Thymus (tissue), 11 donors: ENCODE results near the gene NOXO1. TPM values are rescaled to one million over a fixed set of nuclear protein-coding genes. Genes with fewer than 3 reads are reported as not detected.

Experiments
- DNase-seq, 9 donors: peaks; one replicate each; pipeline ENCODE4 v3.0.0-alpha.2; 2013; ENCODE audit warnings: low spot score in 9 of 9, low read depth in 6 of 9, missing footprints in 1 of 9
- H3K27ac ChIP-seq, 2 donors: one replicate each; pipeline ENCODE4 v1.5.1; 2013; ENCODE audit warnings: control low read depth in 1 of 2, low read depth in 1 of 2, low read length in 1 of 2, mild to moderate bottlenecking in 1 of 2, moderate library complexity in 1 of 2
- H3K27me3 ChIP-seq, 2 donors: one replicate each; pipeline ENCODE4 v1.5.1; 2013; ENCODE audit warnings: low read length in 1 of 2; ENCODE audit not compliant: control insufficient read depth in 2 of 2, insufficient read depth in 1 of 2
- H3K36me3 ChIP-seq, 2 donors: one replicate each; pipeline ENCODE4 v1.5.1; 2013; ENCODE audit warnings: low read length in 1 of 2, mild to moderate bottlenecking in 1 of 2, moderate library complexity in 1 of 2; ENCODE audit not compliant: control insufficient read depth in 2 of 2, insufficient read depth in 2 of 2
- H3K4me1 ChIP-seq, 2 donors: one replicate each; pipeline ENCODE4 v1.5.1; 2013; ENCODE audit warnings: low read length in 2 of 2; ENCODE audit not compliant: control insufficient read depth in 2 of 2, insufficient read depth in 2 of 2
- H3K4me3 ChIP-seq, 2 donors: one replicate each; pipeline ENCODE4 v1.5.1; 2013; ENCODE audit warnings: low read length in 2 of 2, control low read depth in 1 of 2, mild to moderate bottlenecking in 1 of 2
- H3K9me3 ChIP-seq, 2 donors: one replicate each; pipeline ENCODE4 v1.5.1; 2013; ENCODE audit warnings: low read length in 1 of 2, mild to moderate bottlenecking in 1 of 2; ENCODE audit not compliant: control insufficient read depth in 2 of 2, insufficient read depth in 1 of 2
- WGBS: extraction: QIAGEN DNeasy Blood & Tissue Kit; methylation state at CpG from one replicate; pipeline ENCODE4 v1.1.7; 2013; 5-methylcytosine and 5-hydroxymethylcytosine counted together
- polyA plus RNA-seq: library from polyadenylated mRNA; stranded (reverse); fragments of 200-250 nt; gene quantifications from one replicate; pipeline ENCODE4 v1.2.3, GENCODE V29; 2013
- total RNA-seq: library from RNA; stranded (reverse); fragments of 120-200 nt; gene quantifications from one replicate; pipeline ENCODE4 v1.2.4, GENCODE V29; 2013
- donor health status: healthy.

The NOXO1 gene
- total and polyA plus RNA-seq, 2 donors = 2.2 to 5.7 TPM

DNA sequence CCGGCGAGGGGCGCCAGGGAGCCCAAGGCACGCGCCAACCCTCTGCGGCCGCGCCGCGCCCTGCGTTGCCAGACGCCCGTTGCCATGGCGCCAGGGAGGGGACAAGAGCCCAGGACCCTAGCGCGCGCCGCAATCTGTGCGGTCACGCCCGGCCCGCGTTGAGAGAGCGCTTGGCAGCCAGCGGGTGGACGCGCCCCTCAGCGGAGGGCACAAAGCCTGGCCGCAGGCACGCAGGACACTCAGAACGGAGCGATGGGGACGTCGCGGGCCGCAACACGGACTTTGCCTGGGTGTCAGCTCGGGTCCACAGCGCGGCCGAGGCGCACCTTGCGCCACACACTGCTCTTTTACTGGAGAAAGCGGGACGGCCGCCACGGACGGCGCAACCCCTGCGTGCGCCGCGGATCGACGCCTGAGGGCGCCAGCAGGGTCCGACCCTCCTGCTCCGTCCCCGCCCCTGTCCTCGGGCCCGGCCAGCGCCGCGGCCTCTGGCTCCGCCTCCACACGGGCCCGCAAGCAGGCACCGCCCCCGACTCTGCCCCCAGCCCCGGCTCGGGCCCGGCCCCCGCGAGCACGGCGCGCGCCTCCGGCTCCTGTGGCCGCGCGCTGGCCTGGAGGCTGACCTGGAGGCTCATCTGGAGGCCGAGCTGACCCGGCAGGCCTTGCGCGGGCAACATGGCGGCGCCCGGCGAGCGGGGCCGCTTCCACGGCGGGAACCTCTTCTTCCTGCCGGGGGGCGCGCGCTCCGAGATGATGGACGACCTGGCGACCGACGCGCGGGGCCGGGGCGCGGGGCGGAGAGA lies 2.5 kb upstream of the NOXO1 start, which contains the start of gene GFER:
Gene GFER (plus strand): TSS at position 650 of the 803 bp plus-strand sequence. CDS start 26 bp downstream, at position 676.
- Histone ChIP-seq H3K4me3 (peak within 1 kb of the TSS; percentile 47 to 80), H3K27me3 (peaks cover 61 to 78% of the 10 kb centered on the region in 2 donors), H3K4me1 (peaks cover 10 to 22% of the 10 kb centered on the region in 2 donors), H3K27ac (peak within 1 kb of the TSS in 1 of 2 donors; percentile 54), H3K9me3 (peaks cover 2 to 26% of the 10 kb centered on the region in 2 donors), H3K36me3 (peaks cover 10% of the 10 kb centered on the region in 2 donors)
- DNase-seq = peak in 2 of 9 donors; percentile 41 to 64
- under 1% methylated on average over 109 of the region's 109 CpGs for WGBS

DNA sequence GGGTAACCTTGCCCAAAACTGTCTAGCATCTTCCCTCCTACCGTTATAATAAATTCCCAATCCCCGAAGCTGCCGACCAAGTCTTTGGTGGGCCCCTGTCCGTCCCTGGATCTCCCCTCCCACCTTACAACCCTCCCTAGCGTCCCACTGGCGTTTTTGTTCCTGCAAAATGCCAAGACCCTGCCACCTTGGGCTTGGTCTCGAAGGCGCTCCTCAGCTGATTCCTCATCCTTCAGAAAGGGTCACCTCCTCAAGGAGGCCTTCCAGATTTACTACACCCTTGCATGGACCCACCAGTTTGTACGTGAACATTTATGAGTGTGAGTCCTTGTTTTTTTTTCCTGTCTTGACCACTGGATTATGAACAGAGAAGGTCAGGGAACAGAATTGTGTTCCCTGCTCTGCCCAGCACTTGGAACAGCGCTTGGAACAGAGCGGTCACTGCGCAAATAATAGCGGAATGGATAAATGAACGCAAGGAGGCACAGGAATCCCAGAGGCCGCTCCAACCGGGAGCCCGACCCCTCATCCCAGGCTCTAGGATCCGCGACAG lies 1.8 kb upstream of the NOXO1 start:
- DNase-seq = no peak
- 28% methylated on average over 19 of the region's 19 CpGs for WGBS
- Histone ChIP-seq H3K9me3 (peaks cover 2 to 25% of the 10 kb centered on the region in 2 donors), H3K4me3 (peak overlapping the region in 1 of 2 donors; percentile 80), H3K36me3 (peaks cover 16 to 17% of the 10 kb centered on the region in 2 donors), H3K27me3 (peaks cover 60 to 78% of the 10 kb centered on the region in 2 donors), H3K4me1 (peaks cover 10 to 22% of the 10 kb centered on the region in 2 donors), H3K27ac (no peak overlapping the region)

GRCh38 chr16:1982013-1982433 lies 754 bp upstream of the NOXO1 start:
- no peak overlapping the region for H3K27ac ChIP-seq
- DNase-seq = no peak
- H3K4me3 ChIP-seq = no peak overlapping the region
- peaks cover 52 to 70% of the 10 kb centered on the region in 2 donors for H3K27me3 ChIP-seq
- H3K4me1 ChIP-seq = peaks cover 10 to 22% of the 10 kb centered on the region in 2 donors
- peaks cover 2 to 25% of the 10 kb centered on the region in 2 donors for H3K9me3 ChIP-seq
- H3K36me3 ChIP-seq = peaks cover 25 to 27% of the 10 kb centered on the region in 2 donors
- 75% methylated on average over 5 of the region's 5 CpGs for WGBS

DNA sequence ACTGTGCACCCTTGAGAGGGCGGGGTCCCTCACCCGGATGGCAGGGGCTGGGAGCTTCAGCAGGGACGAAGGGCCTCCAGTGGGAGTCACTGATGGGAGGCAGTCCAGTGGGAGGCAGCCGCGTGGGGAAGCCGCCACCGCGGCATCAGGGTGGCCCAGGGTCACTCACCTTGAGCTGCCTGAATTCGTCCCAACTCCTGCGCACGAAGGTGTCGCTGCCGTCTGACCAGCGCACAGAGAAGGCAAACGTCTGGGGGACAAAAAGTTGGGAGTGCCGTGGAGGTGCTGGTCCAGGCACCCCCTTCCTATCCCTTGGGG lies 540 bp downstream of the NOXO1 start:
- no peak for DNase-seq
- H3K36me3 ChIP-seq = peaks cover 29 to 33% of the 10 kb centered on the region in 2 donors
- no peak overlapping the region for H3K4me3 ChIP-seq
- 35% methylated on average over 16 of the region's 16 CpGs for WGBS
- peaks cover 10 to 22% of the 10 kb centered on the region in 2 donors for H3K4me1 ChIP-seq
- H3K27me3 ChIP-seq = peaks cover 52 to 66% of the 10 kb centered on the region in 2 donors
- H3K27ac ChIP-seq = no peak overlapping the region
- peaks cover 2 to 25% of the 10 kb centered on the region in 2 donors for H3K9me3 ChIP-seq

- Histone ChIP-seq H3K36me3 (peaks cover 34 to 38% of the 10 kb centered on the region in 2 donors), H3K4me3 (no peak overlapping the region), H3K9me3 (peaks cover 2 to 25% of the 10 kb centered on the region in 2 donors), H3K4me1 (peaks cover 10 to 19% of the 10 kb centered on the region in 2 donors), H3K27me3 (peaks cover 52 to 66% of the 10 kb centered on the region in 2 donors), H3K27ac (no peak overlapping the region)
- DNase-seq = no peak
- WGBS = 11% methylated on average over 53 of the region's 53 CpGs
Measured at GRCh38 chr16:1980030-1980769, 1.1 kb downstream of the NOXO1 start.

DNA sequence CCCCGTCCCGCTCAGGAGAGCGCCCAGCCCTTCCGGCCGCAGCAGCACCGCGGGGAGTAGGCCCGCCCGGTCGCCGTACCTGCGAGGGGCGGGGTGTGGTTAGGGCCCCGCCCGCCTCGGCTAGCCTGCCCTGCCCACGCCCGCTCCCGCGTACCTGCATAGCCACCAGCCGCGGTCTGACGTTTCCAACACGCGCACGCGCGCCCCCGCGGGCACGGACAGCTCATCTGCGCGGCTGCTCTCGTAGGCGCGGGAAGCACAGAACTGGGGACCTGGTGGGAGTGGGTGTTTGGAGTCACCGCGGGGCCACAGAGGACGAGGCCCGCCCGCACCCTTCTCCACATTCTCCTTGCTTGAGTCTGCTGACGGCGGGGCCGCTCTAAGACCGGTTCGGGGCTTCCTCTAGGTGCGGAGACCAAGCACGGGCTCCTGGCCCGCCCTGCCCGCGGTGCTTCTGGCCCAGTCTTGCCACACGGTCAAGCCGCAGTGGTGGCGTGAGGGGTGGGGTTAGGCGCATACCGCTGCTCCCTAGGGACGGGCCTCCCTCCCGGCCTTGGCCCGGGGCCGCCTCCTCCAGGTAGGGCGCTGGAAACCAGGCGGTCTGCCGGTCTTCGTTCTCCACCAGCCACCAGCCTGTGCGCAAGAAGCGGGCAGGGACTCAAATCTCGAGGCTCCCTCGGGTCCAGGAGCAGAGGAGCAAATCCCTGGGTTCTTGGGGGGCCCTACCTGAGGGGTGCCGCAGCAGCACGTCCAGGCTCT lies 1.8 kb downstream of the NOXO1 start:
- H3K27me3 ChIP-seq = peaks cover 52 to 59% of the 10 kb centered on the region in 2 donors
- peaks cover 6 to 11% of the 10 kb centered on the region in 2 donors for H3K4me1 ChIP-seq
- no peak overlapping the region for H3K4me3 ChIP-seq
- peaks cover 2 to 25% of the 10 kb centered on the region in 2 donors for H3K9me3 ChIP-seq
- no peak for DNase-seq
- peaks cover 39 to 45% of the 10 kb centered on the region in 2 donors for H3K36me3 ChIP-seq
- H3K27ac ChIP-seq = no peak overlapping the region
- 39% methylated on average over 70 of the region's 70 CpGs for WGBS

DNA sequence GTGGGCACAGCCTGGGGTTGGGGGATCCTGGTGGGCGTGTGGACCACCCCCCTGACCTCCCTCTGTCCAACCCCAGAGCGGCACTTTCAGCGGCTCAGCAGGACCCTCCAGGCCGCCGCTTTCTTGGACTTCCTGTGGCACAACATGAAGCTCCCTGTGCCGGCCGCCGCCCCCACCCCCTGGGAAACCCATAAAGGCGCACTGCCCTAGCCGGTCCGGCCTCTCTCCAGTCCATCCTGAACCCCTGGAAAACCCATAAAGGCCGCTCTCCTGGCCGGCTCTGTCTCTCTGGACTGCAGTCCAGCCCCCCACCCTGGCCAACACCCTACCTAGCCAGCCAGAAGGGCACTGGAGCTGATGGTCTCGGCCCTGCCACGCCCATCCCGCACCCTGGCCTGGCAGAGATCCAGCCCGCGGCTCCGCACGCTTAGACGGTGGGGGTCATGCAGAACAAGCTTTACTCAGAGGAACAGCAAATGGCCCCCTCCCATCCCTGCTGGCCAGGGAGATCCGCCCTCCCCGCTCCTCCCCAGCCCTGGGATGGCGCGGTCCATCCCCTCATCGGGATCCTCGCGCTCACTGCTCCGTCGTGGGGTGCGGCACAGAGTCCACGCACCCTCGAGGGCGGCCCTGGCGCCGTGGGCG lies 2.7 kb downstream of the NOXO1 start:
- H3K4me3 ChIP-seq = no peak overlapping the region
- 94% methylated on average over 37 of the region's 37 CpGs for WGBS

DNA sequence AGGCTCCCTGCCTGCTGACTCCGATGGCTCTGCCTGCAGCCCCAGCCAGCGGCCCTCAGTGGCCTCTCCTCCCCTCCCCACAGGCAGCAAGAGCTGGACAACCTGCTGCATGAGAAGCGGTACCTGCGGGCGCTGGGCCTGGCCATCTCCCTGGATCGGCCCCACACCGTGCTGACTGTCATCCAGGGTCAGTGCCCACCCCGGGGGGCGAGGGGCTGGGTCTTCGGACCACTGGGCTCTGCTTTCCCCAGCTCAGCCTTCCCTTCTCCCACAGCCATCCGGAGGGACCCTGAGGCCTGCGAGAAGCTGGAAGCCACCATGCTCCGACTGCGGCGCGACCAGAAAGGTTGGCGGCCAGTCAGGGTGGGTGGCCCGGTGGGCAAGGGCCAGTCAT lies 3.4 kb downstream of the NOXO1 start:
- Histone ChIP-seq H3K4me3 (no peak overlapping the region), H3K36me3 (peaks cover 39 to 51% of the 10 kb centered on the region in 2 donors), H3K27ac (no peak overlapping the region), H3K9me3 (peaks cover 2 to 18% of the 10 kb centered on the region in 2 donors), H3K27me3 (peaks cover 47 to 49% of the 10 kb centered on the region in 2 donors), H3K4me1 (peaks cover 0 to 3% of the 10 kb centered on the region in 2 donors)
- no peak for DNase-seq
- WGBS = 97% methylated on average over 18 of the region's 18 CpGs

More for the DNA sequence above, 2.7 kb downstream of the NOXO1 start:
- no peak for DNase-seq
- Histone ChIP-seq H3K9me3 (peaks cover 2 to 25% of the 10 kb centered on the region in 2 donors), H3K36me3 (peaks cover 39 to 51% of the 10 kb centered on the region in 2 donors), H3K27ac (no peak overlapping the region), H3K27me3 (peaks cover 52 to 56% of the 10 kb centered on the region in 2 donors), H3K4me1 (peaks cover 6 to 9% of the 10 kb centered on the region in 2 donors)
